ENCODE data around the gene AQP2. TPM values are rescaled to one million over a fixed set of nuclear protein-coding genes. Genes with fewer than 3 reads are reported as not detected.

AQP2 gene
- total RNA-seq, 2 donors from 2014 or later: 3.0 TPM; not detected in 1

- Histone ChIP-seq H3K9me3 (no peaks in the 10 kb centered on the region), H3K27me3 (replicated peaks; ENCODE audit: insufficient read depth) (no peaks in the 10 kb centered on the region), H3K36me3 (no peaks in the 10 kb centered on the region), H3K4me1 (ENCODE audit: control insufficient read depth in 1 of 2, low read depth in 2 of 2) (no peaks in the 10 kb centered on the region), H3K4me3 (no peak overlapping the region), H3K27ac (no peak overlapping the region)
- DNase-seq (ENCODE audit: low spot score) (no peak), ATAC-seq (ENCODE audit: insufficient number of reproducible peaks, low FRiP score, low read depth) (no peak)
- TF ChIP-seq, protein P1, sequence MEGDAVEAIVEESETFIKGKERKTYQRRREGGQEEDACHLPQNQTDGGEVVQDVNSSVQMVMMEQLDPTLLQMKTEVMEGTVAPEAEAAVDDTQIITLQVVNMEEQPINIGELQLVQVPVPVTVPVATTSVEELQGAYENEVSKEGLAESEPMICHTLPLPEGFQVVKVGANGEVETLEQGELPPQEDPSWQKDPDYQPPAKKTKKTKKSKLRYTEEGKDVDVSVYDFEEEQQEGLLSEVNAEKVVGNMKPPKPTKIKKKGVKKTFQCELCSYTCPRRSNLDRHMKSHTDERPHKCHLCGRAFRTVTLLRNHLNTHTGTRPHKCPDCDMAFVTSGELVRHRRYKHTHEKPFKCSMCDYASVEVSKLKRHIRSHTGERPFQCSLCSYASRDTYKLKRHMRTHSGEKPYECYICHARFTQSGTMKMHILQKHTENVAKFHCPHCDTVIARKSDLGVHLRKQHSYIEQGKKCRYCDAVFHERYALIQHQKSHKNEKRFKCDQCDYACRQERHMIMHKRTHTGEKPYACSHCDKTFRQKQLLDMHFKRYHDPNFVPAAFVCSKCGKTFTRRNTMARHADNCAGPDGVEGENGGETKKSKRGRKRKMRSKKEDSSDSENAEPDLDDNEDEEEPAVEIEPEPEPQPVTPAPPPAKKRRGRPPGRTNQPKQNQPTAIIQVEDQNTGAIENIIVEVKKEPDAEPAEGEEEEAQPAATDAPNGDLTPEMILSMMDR (IDR thresholded peaks at IDR 0.05): no peak
These were observed 34.2 kb upstream of the AQP2 start for GRCh38 chr12:49916129-49916919.

GRCh38 chr12:49917166-49917787, 33.3 kb upstream of the AQP2 start:
- DNase-seq (ENCODE audit: low spot score) (no peak), ATAC-seq (ENCODE audit: insufficient number of reproducible peaks, low FRiP score, low read depth) (no peak)
- no peaks in the 10 kb centered on the region for H3K27me3 ChIP-seq (replicated peaks; ENCODE audit: insufficient read depth)
- H3K4me1 ChIP-seq (ENCODE audit: control insufficient read depth in 1 of 2, low read depth in 2 of 2): no peaks in the 10 kb centered on the region
- no peak overlapping the region for H3K4me3 ChIP-seq
- no peaks in the 10 kb centered on the region for H3K9me3 ChIP-seq
- H3K36me3 ChIP-seq: no peaks in the 10 kb centered on the region
- TF ChIP-seq, protein P1 (IDR thresholded peaks at IDR 0.05): no peak
- H3K27ac ChIP-seq: no peak overlapping the region

DNA sequence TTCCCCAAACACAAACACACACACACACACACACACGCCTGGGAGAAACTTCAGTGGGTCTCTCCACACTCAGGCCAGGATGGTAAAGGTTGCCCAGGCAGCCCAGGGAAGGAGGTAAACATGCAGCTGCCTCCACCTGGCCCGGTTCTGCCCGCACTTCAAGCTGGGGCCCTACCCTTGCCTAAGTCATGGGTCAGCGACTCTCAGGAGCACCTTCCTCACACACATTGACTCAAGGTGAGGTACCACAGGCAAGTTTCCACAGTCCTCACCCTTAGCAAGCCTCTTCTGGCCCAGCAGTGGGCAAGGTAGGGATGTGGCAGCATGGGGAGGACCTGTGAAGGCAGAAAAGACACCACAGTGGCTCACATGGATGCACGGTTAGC, 32.8 kb upstream of the AQP2 start:
- no peak for DNase-seq (ENCODE audit: low spot score)
- Histone ChIP-seq H3K9me3 (no peaks in the 10 kb centered on the region), H3K27me3 (replicated peaks; ENCODE audit: insufficient read depth) (no peaks in the 10 kb centered on the region), H3K27ac (no peak overlapping the region), H3K4me3 (no peak overlapping the region), H3K4me1 (ENCODE audit: control insufficient read depth in 1 of 2, low read depth in 2 of 2) (no peaks in the 10 kb centered on the region), H3K36me3 (no peaks in the 10 kb centered on the region)
- TF ChIP-seq, protein P1 (IDR thresholded peaks at IDR 0.05): no peak
- ATAC-seq (ENCODE audit: insufficient number of reproducible peaks, low FRiP score, low read depth): no peak

DNA sequence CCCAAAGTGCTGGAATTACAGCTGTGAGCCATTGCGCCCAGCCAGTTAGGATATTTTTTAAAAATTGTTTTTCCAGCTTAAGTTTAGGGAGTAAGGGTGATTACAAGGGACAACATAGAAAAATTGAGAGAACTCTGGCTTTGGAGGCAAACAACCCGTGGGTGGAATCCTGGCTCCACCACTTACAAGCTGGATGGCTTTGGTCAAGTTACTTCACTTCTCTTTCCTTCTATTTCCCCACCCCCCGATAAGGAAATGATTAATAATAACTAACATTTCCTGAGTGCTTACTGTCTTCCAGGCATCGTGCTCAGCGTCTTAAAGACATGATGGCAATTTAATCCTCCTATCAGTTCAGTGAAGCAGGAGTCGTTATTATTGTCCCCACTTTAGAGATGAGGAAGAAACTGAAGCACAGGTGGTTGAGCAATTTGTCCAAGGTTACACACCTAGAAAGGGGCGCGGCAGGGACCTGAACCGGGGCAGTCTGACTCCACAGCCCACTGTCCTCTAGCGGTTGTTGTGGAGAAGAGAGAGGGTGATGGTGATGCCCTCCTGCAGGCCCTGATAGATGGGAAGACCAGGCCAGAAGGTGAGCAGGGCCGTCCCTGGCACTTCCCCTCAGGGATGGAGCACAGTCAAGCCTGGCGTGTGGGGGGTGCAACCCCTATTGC, 30.2 kb upstream of the AQP2 start:
- Histone ChIP-seq H3K9me3 (no peaks in the 10 kb centered on the region), H3K27me3 (replicated peaks; ENCODE audit: insufficient read depth) (no peaks in the 10 kb centered on the region), H3K4me3 (no peak overlapping the region), H3K27ac (no peak overlapping the region), H3K4me1 (ENCODE audit: control insufficient read depth in 1 of 2, low read depth in 2 of 2) (no peaks in the 10 kb centered on the region), H3K36me3 (no peaks in the 10 kb centered on the region)
- no peak for DNase-seq (ENCODE audit: low spot score)
- no peak for ATAC-seq (ENCODE audit: insufficient number of reproducible peaks, low FRiP score, low read depth)
- TF ChIP-seq, protein P1 (IDR thresholded peaks at IDR 0.05): no peak

DNA sequence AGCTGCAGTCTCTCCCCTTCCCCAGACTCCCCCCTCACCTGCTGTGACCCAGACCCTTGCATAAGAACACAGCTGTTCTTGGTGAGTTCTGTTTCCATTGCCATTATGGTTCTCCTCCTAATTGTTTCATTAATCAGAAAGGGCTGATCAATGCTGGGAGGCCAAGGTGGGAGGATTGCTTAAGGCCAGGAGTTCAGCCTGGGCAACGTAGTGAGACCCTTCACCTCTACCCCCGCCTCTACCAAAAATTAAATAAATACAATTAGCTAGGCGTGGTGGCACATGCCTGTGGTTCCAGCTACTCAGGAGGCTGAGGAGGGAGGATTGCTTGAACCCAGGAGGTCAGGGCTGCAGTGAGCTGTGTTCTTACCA, 29.6 kb upstream of the AQP2 start:
- no peak for DNase-seq (ENCODE audit: low spot score)
- ATAC-seq (ENCODE audit: insufficient number of reproducible peaks, low FRiP score, low read depth): no peak

More for the DNA sequence above, 29.6 kb upstream of the AQP2 start:
- no peaks in the 10 kb centered on the region for H3K9me3 ChIP-seq
- no peak overlapping the region for H3K27ac ChIP-seq
- TF ChIP-seq, protein P1 (IDR thresholded peaks at IDR 0.05): no peak
- H3K4me1 ChIP-seq (ENCODE audit: control insufficient read depth in 1 of 2, low read depth in 2 of 2): no peaks in the 10 kb centered on the region
- no peak overlapping the region for H3K4me3 ChIP-seq
- H3K36me3 ChIP-seq: no peaks in the 10 kb centered on the region
- no peaks in the 10 kb centered on the region for H3K27me3 ChIP-seq (replicated peaks; ENCODE audit: insufficient read depth)
